Posterior cingulate gyrus (tissue), 11 donors: ENCODE measurements around the gene AKT1S1.

ENCODE experiments used
- DNase-seq, 10 donors: peaks; one replicate each; pipeline versions ENCODE4 v3.0.0 to v3.0.0-alpha.2; 2020 to 2021; ENCODE audit warnings: mixed read lengths in 3 of 10
- intact Hi-C: fragments of 100-400 bp; cut with DNase I; formaldehyde crosslinking; loops from one replicate; pipeline ENCODE4 v1.15.1; 2023

The AKT1S1 gene

DNA sequence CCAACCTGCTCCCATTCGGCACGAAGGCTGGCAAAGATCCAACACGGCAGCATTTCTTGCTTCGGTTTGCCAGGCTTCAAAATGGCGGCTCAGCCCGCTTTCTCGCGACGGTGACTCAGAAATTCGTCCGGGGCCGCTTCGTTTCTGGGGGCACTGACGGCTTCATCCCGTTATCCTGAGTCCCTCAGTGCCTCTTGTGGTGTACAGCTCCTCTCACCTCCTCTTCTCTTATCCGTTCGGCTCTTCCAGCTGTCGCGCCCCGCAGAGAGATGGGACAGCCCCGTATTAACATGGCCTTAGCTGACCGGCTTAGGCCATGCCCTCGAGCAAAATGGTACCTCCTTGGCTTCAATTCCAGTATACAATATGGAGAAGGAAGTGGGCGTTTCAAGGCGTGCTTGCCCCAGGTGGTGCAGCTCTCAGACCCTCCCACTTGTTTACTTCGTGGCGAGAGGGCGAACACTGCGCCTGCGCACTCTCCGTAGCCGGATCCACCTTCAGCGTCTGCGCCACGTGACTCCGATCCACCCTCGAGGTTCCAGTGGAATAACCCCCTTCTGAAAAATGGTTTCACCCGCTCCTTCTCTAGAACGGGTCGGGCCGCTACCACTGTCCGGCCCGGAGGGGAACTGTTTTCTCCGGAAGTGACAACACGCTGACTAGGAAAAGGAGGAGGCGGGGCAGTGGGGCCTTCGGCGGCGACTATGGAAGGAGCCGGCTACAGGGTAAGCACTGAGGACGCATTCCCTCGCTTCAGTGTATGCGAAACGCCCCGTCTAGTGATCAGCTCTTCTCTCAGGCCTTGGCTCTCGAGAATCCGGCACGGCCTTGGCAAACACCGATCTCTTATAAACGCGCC is at the start of gene AKT1S1, which contains the start of gene TBC1D17:
AKT1S1 (minus strand) TSS at position 336 of the 859 bp plus-strand sequence. CDS start 4,060 bp downstream, outside the sequence.
TBC1D17 (plus strand) TSS at position 683 of the 859 bp plus-strand sequence; CDS start at position 705, 22 bp downstream.
- peak; percentile 99 to 100 (median 100) for DNase-seq
- intact Hi-C loops, result loop anchor here (1.0 to 10.0 kb wide), 3 partner anchors 27 to 382 kb away; partner anchors contain the start of genes FUZ and RPS11

DNA sequence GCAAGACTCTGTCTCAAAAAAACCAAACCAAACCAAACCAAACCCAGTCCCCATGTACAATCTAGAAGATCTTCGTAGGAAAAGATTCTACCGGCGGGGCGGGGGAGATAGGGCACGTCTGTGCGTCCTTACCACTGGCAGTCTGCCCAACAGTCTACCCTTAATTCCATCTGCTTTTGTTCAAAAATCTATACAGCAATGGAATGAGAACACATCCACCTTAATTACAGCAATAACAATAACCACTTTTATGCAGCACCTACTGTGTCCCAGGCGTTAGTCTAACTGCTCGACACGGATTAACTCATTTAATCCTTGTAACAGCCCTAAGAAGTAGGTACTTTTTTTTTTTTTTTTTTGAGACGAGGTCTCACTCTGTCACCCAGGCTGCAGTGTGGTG is 49.4 kb upstream of the AKT1S1 start:
- intact Hi-C loops, result loop anchor here (5.0 kb wide), 1 partner anchor 406 kb away; no protein-coding TSS in a partner anchor
- peak in 1 of 10 donors; percentile 7 for DNase-seq

DNA sequence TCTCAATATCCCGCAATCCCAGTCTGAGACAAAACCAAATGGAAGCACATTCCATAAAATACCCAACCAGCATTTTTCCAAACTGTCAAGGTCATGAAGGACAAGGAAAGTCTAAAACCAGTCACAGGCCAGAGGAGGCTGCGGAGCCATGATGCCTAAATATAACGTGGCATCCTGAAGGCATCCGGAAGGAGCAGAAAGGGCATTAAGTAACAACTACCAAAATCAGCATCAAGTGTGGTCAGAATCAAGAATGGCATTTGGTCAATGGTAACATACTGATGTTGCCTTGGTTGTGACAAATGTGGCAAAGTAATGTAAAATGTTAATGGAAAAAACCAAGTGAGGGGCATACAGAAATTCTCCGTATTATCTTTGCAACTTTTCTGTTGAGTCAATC is 48.3 kb upstream of the AKT1S1 start:
- intact Hi-C loops, result loop anchor here (5.0 kb wide), 1 partner anchor 407 kb away; no protein-coding TSS in a partner anchor

DNA sequence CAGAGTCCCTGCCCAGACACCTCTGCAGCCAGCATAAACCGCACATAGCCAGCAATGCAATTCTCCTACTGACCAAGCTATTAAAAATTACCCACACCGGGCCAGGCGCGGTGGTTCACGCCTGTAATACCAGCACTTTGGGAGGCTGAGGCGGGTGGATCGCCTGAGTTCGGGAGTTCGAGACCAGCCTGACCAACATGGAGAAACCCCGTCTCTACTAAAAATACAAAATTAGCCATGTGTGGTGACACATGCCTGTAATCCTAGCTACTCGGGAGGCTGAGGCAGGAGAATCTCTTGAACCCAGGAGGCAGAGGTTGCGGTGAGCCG is 47.7 kb upstream of the AKT1S1 start:
- intact Hi-C loops, result loop anchor here (5.0 kb wide), 1 partner anchor 407 kb away; no protein-coding TSS in a partner anchor
- DNase-seq, result peak in 2 of 10 donors; percentile 19 to 57

More for the DNA sequence above, 48.3 kb upstream of the AKT1S1 start:
- peak in 1 of 10 donors; percentile 14 for DNase-seq

DNA sequence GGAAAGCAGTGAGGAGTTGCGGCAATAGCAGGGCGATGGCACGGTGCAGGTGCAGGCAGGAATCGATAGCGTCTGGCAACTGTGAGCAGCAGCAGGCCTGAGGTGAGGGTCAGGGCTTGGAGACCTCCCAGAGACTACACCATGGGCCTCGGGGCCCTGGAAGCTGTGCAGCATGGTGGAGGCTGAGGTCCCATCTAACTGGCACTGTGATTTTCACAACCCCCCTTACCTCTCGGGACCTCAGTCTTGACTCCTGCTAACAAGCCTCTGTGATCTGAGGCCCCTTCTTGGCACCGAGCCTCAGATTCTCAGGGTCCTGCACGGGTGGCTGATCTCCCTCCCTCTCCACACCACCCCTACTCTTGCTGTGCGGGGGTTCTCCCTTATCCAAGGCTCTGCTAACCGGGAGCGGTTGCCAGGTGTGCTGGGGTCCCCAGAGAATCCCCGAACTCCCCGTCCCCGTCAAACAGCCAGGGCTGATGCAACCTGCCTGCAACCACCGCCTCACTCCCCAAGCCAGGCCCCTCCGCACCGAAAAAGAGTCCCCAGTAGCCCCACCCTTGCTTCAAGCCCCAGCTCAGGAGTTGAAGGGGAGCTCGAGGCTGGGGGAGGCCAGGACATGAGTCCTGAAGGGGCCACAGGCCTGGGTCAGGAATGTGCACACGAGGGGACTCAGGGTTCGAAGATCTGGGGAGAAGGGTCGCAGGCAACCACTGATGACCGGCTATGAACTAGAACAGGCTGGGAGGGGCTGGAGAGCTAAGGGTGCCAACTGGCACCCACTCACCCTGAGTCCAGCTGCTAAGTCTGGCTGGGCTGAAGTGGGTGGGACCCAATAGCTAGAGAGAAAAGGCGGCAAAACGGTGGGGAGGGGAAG is 47.1 kb upstream of the AKT1S1 start:
- peak in 2 of 10 donors; percentile 46 to 74 for DNase-seq

DNA sequence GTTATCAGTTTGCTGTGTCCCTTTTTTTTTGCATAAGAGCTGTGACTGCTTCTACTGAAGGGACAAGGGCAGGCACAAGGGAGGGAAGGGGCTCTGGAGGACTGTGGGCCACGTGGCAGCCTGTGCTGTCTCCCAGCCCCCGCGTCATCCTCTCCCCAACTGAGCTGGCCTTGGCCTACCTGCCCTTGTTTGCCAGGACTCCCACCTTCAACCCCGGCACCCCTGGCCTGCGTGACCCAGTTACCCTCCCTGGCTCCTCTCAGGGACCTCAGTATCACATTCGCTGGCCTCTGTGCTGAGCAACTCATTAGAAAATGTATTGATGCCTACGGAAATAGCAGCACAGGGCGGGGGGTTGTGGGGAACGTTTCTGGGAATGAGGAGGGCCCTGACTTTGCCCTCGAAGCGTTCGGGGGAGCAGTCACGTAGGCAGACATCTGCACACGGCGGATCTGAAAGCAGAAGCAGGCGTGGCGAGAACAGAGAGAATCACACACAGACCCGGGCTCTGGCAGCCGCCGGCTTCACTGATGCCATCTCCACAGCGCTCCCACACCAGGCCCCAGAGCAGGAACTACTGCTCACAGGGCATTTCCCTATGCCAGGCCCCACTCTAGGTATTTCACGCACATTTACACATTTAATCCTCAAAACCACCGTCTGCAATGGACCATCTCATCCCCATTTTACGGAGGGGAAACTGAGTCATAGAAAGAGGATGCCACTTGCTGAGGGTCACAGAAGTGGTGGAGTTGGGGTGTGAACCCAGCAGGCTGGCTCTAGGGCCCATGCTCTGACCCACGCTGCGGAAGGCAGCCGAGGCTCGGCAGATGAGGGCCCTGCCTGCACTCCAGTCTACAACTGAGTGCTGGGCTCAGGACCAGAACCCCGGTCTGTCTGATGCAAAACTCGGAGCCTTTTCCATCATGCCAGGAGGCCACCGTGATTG is 46.2 kb upstream of the AKT1S1 start:
- peak in 3 of 10 donors; percentile 21 to 70 (median 42) for DNase-seq
- intact Hi-C loops, result no loop called here

More for the DNA sequence above, 47.1 kb upstream of the AKT1S1 start:
- intact Hi-C loops, result no loop called here

DNA sequence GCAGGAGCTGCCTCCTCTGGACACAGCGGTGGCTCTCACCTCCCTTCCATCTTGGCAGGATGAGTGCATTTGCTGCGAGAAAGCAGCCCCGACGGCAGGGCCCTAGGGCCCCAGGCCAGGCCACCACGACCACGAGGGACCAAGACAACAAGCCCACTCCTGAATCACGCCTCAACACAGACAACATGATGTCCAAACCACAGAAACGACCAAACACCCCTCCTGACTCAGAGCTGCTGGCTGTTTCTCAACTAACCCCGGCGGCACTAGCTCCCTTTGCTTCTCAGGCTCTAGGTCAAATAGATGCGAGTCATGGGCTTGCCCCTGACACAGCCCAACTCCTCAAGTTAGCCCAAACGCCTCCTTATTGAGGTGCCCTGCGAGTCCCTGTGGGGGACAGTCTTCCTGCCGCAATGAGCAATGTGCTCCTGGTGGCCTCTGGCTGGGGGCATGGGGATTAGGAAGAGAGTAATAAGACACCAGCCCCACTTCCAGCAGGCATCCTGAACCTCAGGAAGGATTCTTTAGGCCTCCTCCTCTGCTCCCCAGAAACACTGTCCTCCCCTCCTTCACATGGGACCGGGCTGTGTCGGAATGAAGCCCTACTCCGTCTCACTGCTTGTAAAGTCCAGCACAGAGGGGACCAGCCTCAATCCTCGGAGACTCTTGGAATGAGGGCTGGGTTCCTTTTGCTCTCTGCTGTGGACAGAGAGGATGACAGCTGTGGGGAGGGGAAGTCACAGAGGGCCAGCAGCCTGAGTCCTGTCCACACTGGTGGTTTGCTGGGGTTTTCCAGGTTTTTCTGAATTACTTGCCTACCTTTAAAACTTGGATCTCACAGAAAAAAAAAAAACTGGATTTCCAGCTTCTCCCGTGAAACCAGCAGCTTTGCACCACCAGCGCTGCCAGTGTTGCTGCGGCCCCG is 45.0 kb upstream of the AKT1S1 start:
- intact Hi-C loops, result no loop called here
- peak in 2 of 10 donors; percentile 20 to 37 for DNase-seq

DNA sequence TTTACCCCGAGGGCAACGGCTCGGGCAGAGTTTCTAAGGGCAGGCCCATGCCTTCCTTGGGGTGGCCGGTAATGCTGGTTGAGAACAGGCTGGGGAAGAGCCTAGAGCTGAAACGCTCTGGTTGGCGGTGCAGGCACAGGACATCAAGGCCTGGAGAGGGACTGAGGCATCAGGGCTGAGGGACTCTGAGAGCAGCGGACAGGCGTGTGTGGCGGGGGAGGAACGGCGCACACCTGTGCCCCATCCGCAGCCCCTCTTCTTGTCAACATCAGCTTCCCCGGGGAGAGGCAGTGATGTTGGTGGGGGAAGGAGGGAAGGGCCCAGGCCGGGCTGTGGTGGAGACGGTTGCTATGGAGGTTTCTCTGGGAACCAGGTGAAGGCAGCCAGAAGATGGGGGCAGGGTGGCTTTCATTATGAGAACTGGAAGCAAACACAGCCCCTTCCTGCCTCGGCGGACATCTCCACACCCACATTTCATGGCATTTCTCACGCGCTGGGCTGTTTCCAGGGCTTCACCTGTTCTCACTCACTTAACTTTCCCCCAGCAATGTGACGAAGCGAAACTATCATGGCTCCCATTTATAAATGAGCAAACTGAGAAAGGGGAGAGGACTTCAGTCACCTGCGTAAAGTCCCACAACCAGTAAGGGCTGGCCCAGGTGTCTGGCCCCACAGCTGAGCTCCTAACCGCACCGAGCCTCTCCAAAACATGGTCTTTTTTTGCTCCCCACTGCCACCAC is 43.6 kb upstream of the AKT1S1 start:
- DNase-seq, result peak in 2 of 10 donors; percentile 37 to 74
- intact Hi-C loops, result no loop called here

DNA sequence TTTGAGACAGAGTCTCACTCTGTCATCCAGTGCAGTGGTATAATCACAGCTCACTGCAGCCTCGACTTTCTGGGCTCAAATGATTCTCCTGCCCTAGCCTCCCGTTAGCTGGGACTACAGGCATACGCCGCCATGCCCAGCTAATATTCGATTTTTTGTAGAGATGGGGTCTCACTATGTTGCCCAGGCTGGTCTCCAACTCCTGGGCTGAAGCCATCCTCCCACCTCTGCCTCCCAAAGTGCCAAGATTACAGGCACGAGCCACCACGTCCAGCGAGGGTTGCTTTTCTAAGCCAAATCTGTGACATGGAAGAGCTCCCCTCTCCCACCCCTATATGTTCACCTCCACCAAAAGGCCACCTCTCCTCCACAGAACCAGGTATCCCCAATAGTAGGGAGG is 40.9 kb upstream of the AKT1S1 start:
- no peak for DNase-seq
- intact Hi-C loops, result no loop called here

DNA sequence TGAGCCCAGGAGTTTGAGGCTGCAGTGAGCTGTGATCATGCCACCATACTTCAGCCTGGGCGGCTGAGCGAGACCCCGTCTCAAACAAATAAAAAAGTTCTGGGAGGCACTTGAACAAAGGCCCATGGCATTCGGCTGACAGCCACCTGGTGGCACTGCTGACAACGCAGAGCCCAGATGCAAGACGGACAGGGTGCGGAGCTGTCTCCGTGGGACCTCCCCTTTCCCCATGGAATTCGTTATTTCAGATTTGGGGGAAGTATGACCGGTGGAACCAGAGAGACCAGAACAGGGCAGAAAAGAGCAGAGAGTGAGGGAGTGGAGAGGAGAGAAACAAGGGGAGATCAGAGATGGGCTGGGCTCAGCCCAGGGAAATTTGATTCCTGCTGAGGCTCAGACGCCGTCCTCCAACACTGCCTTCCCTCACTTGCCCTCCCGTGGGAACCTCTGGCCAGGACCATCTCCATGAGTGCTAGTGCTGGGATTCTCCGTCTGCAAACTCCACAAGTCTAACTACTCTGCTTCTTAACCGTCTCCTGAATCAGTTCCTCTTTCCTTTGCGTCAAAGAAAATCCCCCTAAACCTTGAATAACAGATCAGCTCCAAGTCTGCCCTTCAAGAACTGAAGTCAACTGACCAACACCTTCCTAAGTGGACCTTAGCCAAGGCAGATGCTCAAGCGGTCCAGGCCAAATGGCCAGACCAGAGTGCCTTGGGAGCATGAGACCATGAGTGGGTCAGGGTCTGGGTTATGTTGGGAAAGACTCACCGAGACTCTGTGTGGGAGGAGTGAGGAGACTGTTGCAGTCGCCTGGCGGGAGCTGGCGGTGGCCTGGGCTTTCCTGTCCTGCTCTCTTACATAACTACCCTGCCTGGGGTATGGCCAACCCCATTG is 39.9 kb upstream of the AKT1S1 start:
- peak in 1 of 10 donors; percentile 91 for DNase-seq
- intact Hi-C loops, result no loop called here

DNA sequence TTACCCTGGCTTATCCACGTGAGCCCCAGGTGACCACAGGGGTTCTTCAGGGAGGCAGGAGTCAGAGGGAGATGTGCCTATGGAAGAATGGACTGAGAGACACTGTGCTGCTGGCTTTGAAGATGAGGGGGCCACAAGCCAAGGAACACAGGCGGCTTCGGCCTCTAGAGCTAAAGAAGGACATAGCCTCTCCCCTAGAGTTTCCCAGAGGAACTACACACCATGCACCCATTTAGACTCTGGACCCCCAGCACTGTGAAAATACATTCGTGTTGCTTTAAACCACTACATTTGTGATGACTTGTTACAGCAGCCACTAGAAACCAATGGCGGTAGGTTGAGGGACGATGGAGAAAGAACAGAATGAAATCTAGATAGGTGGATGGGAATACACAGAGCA is 38.1 kb upstream of the AKT1S1 start:
- no peak for DNase-seq
- intact Hi-C loops, result no loop called here

DNA sequence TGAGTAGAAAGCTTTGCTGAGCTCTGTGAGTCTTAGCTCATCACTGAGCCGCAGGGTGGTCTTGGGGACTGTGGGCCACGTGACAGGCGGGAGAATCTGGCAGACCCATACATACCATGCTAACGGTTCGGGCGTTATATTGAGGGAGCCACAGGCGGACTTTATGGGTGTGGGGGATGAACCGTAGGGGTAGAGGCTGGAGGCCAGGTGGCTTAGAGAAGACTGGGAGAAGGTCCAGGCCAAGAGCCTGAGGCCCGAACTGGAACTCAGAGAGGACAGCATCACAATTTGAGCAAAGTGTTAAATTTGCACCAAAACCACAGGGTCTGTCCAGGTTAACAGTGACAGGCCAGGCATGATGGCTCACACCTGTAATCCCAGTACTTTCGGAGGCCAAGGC is 36.6 kb upstream of the AKT1S1 start:
- DNase-seq, result no peak
- intact Hi-C loops, result no loop called here

DNA sequence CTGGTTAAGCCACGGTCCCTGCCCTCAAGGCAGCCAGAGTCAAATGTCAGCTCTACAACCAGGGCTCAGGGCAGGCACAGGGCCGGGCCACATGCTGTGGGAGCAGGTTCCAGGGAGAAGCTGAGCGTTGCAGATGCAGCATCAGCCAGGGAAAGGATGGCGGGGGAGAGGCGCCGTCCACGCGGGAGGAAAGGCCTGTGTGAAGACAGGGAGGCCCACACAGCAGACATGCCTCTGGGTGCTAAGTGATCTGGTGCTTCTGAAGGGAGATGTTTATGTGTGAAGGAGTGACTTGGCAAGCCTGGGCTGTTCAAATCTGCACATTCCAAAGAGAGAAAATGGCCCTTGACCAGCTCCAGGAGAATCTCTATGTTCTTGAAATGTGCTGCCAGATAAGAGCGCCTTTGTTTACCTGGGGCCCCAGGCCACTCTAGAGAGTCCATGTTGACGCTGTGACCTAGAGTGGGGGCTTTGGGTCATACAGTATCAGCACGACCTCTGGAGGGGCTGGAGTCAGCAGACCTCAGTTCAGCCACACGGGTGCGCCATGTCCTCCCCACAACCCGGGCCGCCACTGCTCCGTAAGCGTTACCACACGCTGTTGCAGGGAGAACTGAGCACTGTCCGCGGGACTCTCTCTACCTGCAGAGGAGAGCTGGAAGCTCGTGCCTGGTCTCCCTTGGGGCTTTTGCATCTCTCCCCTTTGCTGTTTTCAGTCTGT is 36.0 kb upstream of the AKT1S1 start:
- intact Hi-C loops, result no loop called here
- peak in 8 of 10 donors; percentile 58 to 96 (median 78) for DNase-seq

DNA sequence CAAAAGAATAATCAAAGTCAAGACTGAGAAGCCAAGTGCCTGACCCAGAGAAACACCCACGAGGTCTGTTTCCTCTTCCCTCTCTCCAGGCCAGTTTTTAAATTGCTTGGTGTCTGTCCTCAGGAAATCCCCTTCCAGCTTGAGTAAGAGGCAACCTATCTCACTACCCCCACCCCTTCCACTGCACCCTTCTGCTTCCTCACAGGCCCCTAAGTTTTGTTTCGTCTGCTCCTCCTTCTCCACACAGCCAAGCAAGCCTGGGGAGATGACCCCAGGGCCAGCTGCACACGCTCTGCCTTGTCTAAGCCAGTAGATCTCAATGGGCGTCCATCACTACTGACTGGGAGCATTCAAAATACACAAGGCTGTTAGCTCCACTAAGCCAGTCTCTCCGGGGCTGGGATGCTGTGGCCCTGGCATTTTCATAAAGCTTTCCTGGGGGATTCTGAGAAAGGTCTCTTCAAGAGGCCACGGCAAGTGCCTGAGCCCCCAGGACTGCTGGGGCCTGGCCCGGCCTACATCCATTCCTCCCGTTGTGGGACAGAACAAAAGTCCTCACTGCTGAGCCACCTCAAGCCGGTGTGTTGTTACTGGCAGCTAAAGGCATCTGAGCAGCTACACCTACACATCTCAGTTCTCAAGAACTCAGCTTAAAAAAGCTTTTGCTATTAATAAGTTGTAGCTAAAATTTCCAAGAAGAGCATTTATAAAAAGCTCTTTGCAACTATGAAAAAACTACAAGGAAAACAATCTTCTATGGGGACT is 34.4 kb upstream of the AKT1S1 start:
- no peak for DNase-seq
- intact Hi-C loops, result no loop called here

DNA sequence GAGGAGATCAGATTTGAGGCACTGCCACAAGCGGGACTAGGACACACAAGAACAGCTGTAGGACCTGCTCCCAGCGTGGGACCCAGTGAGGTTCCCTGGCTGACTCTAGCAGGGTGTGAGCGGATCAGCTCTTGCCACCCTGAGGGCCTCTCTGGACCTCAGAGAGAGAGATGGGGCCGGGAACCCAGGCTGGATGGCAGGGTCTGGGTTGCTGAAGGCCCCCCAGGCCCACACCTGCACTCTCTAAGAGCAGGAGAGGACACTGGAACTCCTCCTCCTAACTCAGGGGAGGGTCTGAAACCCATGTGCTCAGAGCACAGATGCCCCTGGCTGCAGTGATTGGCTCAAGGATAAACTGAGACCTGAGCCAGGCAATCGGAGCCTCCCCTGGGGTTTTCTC is 33.0 kb upstream of the AKT1S1 start:
- DNase-seq, result no peak
- intact Hi-C loops, result no loop called here
